WERI-Rb-1 (cell line): Measurements from ENCODE around the gene PCSK7.

Source experiments
- DNase-seq: peaks from one replicate; pipeline ENCODE4 v3.0.0-alpha.2; 2020
- H3K27ac ChIP-seq: fragments of 250-450 bp; sonication (Bioruptor Pico); 2 replicates; pipeline ENCODE4 v1.5.1; 2020; ENCODE audit warnings: mild to moderate bottlenecking, moderate library complexity
- H3K27me3 ChIP-seq: fragments of 250-450 bp; sonication (Bioruptor Pico); 2 replicates; pipeline ENCODE4 v1.5.1; 2021; ENCODE audit warnings: mild to moderate bottlenecking, low read depth, moderate library complexity; ENCODE audit not compliant: insufficient read depth, severe bottlenecking
- H3K36me3 ChIP-seq: fragments of 250-450 bp; sonication (Bioruptor Pico); 2 replicates; pipeline ENCODE4 v1.5.1; 2020; ENCODE audit warnings: mild to moderate bottlenecking, moderate library complexity
- H3K4me3 ChIP-seq: 2 replicates; pipeline ENCODE4 v1.5.1; 2011; ENCODE audit warnings: low read depth, mild to moderate bottlenecking, control low read depth, low read length
- H3K9me3 ChIP-seq: fragments of 250-450 bp; sonication (Bioruptor Pico); 2 replicates; pipeline ENCODE4 v1.5.1; 2021; ENCODE audit warnings: mild to moderate bottlenecking, moderate library complexity; ENCODE audit not compliant: severe bottlenecking
- CTCF ChIP-seq: IDR thresholded peaks from 2 replicates; pipeline ENCODE4 v1.5.1; 2011; ENCODE audit warnings: low read depth, mild to moderate bottlenecking, control low read depth, inconsistent platforms, low read length

PCSK7 gene

GRCh38 chr11:117170210-117170609 lies 61.7 kb downstream of the PCSK7 start:
- Histone ChIP-seq H3K36me3 (peaks cover 45% of the 10 kb centered on the region), H3K27ac (no peak overlapping the region), H3K9me3 (no peaks in the 10 kb centered on the region), H3K27me3 (no peaks in the 10 kb centered on the region), H3K4me3 (no peak overlapping the region)
- no peak for TF ChIP-seq CTCF
- no peak for DNase-seq

- TF ChIP-seq CTCF = no peak
- Histone ChIP-seq H3K9me3 (no peaks in the 10 kb centered on the region), H3K27me3 (no peaks in the 10 kb centered on the region), H3K4me3 (no peak overlapping the region), H3K27ac (no peak overlapping the region), H3K36me3 (peaks cover 46% of the 10 kb centered on the region)
- DNase-seq = no peak
Observed at GRCh38 chr11:117169736-117170135, 62.1 kb downstream of the PCSK7 start.

GRCh38 chr11:117166491-117166890 lies 65.4 kb downstream of the PCSK7 start:
- Histone ChIP-seq H3K36me3 (peaks cover 69% of the 10 kb centered on the region), H3K9me3 (no peaks in the 10 kb centered on the region), H3K27me3 (no peaks in the 10 kb centered on the region), H3K27ac (no peak overlapping the region), H3K4me3 (no peak overlapping the region)
- no peak for TF ChIP-seq CTCF
- DNase-seq = no peak

- DNase-seq = no peak
- H3K4me3 ChIP-seq = no peak overlapping the region
- TF ChIP-seq CTCF = no peak
- no peaks in the 10 kb centered on the region for H3K9me3 ChIP-seq
- peaks cover 67% of the 10 kb centered on the region for H3K36me3 ChIP-seq
- no peak overlapping the region for H3K27ac ChIP-seq
- H3K27me3 ChIP-seq = no peaks in the 10 kb centered on the region
Observed at GRCh38 chr11:117160826-117161225, 71.0 kb downstream of the PCSK7 start.

- Histone ChIP-seq H3K27me3 (no peaks in the 10 kb centered on the region), H3K36me3 (peaks cover 69% of the 10 kb centered on the region)
Observed at GRCh38 chr11:117159892-117160291, 72.0 kb downstream of the PCSK7 start.

More at GRCh38 chr11:117159892-117160291, 72.0 kb downstream of the PCSK7 start:
- Histone ChIP-seq H3K4me3 (no peak overlapping the region), H3K9me3 (no peaks in the 10 kb centered on the region), H3K27ac (no peak overlapping the region)
- no peak for TF ChIP-seq CTCF
- no peak for DNase-seq
